HepG2 (cell line): ENCODE data around the gene WBP1. TPM values are rescaled to one million over a fixed set of nuclear protein-coding genes. Genes with fewer than 3 reads are reported as not detected.

Experiments
- FOXA3 ChIP-seq: IDR thresholded peaks from 2 replicates; pipeline ENCODE4 v1.6.1; 2016; ENCODE audit warnings: missing genetic modification reagents, missing compliant biosample characterization
- ZNF407 ChIP-seq: sonication (generic); formaldehyde crosslinking; IDR thresholded peaks from one replicate; pipeline ENCODE4 v1.5.1; 2020; ENCODE audit warnings: mild to moderate bottlenecking, missing genetic modification reagents; ENCODE audit errors: not compliant biosample characterization
- polyA plus RNA-seq, 8 experiments: library from polyadenylated mRNA; depleted of rRNA in 3 of 8; stranded (reverse) in 7 of 8; unstranded in 1 of 8; fragments of >200 nt; fragmentation: Illumina TruSeq in 4 of 8; extraction: Trizol in 4 of 8; gene quantifications; 2 replicates each; pipeline versions ENCODE4 v1.2.1 to v1.2.3, GENCODE V29; 2011 to 2016; ENCODE audit warnings: low read depth in 4 of 8, missing spikeins in 1 of 8, mixed read lengths in 1 of 8; ENCODE audit not compliant: insufficient read depth in 1 of 8
- total RNA-seq, 5 experiments: library from RNA; depleted of rRNA; stranded (reverse); fragments of >200 nt; fragmentation: Illumina TruSeq; extraction: Trizol; gene quantifications; 2 replicates each; pipeline ENCODE4 v1.2.3, GENCODE V29; 2016; ENCODE audit warnings: low read depth in 1 of 5
- TF ChIP-seq, protein P1 (sequence below): sonication (generic); formaldehyde crosslinking; IDR thresholded peaks from 2 replicates; pipeline ENCODE4 v1.5.0; 2020; ENCODE audit warnings: mild to moderate bottlenecking, missing genetic modification reagents, borderline replicate concordance
- TF ChIP-seq, protein P2 (sequence below): sonication (generic); formaldehyde crosslinking; IDR thresholded peaks from 2 replicates; pipeline ENCODE4 v1.9.0; 2021; ENCODE audit warnings: missing genetic modification reagents, borderline replicate concordance
- TF ChIP-seq, protein P3 (sequence below): sonication (generic); formaldehyde crosslinking; IDR thresholded peaks from 2 replicates; pipeline ENCODE4 v1.5.1; 2020; ENCODE audit warnings: missing genetic modification reagents, mild to moderate bottlenecking, borderline replicate concordance

The WBP1 gene
- total and polyA plus RNA-seq, 2 of the 13 experiments (the other 11 are each of a cell fraction or from before 2014, with no cell fraction given), result 38.8 to 85.7 TPM

GRCh38 chr2:74413001-74413698 lies 45.1 kb upstream of the WBP1 start (continued):
- TF ChIP-seq, protein P1, sequence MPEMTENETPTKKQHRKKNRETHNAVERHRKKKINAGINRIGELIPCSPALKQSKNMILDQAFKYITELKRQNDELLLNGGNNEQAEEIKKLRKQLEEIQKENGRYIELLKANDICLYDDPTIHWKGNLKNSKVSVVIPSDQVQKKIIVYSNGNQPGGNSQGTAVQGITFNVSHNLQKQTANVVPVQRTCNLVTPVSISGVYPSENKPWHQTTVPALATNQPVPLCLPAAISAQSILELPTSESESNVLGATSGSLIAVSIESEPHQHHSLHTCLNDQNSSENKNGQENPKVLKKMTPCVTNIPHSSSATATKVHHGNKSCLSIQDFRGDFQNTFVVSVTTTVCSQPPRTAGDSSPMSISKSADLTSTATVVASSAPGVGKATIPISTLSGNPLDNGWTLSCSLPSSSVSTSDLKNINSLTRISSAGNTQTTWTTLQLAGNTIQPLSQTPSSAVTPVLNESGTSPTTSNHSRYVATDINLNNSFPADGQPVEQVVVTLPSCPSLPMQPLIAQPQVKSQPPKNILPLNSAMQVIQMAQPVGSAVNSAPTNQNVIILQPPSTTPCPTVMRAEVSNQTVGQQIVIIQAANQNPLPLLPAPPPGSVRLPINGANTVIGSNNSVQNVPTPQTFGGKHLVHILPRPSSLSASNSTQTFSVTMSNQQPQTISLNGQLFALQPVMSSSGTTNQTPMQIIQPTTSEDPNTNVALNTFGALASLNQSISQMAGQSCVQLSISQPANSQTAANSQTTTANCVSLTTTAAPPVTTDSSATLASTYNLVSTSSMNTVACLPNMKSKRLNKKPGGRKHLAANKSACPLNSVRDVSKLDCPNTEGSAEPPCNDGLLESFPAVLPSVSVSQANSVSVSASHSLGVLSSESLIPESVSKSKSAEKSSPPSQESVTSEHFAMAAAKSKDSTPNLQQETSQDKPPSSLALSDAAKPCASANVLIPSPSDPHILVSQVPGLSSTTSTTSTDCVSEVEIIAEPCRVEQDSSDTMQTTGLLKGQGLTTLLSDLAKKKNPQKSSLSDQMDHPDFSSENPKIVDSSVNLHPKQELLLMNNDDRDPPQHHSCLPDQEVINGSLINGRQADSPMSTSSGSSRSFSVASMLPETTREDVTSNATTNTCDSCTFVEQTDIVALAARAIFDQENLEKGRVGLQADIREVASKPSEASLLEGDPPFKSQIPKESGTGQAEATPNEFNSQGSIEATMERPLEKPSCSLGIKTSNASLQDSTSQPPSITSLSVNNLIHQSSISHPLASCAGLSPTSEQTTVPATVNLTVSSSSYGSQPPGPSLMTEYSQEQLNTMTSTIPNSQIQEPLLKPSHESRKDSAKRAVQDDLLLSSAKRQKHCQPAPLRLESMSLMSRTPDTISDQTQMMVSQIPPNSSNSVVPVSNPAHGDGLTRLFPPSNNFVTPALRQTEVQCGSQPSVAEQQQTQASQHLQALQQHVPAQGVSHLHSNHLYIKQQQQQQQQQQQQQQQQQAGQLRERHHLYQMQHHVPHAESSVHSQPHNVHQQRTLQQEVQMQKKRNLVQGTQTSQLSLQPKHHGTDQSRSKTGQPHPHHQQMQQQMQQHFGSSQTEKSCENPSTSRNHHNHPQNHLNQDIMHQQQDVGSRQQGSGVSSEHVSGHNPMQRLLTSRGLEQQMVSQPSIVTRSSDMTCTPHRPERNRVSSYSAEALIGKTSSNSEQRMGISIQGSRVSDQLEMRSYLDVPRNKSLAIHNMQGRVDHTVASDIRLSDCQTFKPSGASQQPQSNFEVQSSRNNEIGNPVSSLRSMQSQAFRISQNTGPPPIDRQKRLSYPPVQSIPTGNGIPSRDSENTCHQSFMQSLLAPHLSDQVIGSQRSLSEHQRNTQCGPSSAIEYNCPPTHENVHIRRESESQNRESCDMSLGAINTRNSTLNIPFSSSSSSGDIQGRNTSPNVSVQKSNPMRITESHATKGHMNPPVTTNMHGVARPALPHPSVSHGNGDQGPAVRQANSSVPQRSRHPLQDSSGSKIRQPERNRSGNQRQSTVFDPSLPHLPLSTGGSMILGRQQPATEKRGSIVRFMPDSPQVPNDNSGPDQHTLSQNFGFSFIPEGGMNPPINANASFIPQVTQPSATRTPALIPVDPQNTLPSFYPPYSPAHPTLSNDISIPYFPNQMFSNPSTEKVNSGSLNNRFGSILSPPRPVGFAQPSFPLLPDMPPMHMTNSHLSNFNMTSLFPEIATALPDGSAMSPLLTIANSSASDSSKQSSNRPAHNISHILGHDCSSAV, result no peak
- TF ChIP-seq, protein P2, sequence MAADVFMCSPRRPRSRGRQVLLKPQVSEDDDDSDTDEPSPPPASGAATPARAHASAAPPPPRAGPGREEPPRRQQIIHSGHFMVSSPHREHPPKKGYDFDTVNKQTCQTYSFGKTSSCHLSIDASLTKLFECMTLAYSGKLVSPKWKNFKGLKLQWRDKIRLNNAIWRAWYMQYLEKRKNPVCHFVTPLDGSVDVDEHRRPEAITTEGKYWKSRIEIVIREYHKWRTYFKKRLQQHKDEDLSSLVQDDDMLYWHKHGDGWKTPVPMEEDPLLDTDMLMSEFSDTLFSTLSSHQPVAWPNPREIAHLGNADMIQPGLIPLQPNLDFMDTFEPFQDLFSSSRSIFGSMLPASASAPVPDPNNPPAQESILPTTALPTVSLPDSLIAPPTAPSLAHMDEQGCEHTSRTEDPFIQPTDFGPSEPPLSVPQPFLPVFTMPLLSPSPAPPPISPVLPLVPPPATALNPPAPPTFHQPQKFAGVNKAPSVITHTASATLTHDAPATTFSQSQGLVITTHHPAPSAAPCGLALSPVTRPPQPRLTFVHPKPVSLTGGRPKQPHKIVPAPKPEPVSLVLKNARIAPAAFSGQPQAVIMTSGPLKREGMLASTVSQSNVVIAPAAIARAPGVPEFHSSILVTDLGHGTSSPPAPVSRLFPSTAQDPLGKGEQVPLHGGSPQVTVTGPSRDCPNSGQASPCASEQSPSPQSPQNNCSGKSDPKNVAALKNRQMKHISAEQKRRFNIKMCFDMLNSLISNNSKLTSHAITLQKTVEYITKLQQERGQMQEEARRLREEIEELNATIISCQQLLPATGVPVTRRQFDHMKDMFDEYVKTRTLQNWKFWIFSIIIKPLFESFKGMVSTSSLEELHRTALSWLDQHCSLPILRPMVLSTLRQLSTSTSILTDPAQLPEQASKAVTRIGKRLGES, result no peak
- TF ChIP-seq FOXA3 (CRISPR knock-in tag), result peak; percentile 56; the same call in 1 of the 2 replicates
- TF ChIP-seq ZNF407 (CRISPR knock-in tag), result no peak
- TF ChIP-seq, protein P3, sequence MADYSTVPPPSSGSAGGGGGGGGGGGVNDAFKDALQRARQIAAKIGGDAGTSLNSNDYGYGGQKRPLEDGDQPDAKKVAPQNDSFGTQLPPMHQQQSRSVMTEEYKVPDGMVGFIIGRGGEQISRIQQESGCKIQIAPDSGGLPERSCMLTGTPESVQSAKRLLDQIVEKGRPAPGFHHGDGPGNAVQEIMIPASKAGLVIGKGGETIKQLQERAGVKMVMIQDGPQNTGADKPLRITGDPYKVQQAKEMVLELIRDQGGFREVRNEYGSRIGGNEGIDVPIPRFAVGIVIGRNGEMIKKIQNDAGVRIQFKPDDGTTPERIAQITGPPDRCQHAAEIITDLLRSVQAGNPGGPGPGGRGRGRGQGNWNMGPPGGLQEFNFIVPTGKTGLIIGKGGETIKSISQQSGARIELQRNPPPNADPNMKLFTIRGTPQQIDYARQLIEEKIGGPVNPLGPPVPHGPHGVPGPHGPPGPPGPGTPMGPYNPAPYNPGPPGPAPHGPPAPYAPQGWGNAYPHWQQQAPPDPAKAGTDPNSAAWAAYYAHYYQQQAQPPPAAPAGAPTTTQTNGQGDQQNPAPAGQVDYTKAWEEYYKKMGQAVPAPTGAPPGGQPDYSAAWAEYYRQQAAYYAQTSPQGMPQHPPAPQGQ (CRISPR knock-in tag), result no peak
